Measurements from ENCODE around the gene PDE8B.

The PDE8B gene

GRCh38 chr5:77425420-77425819 lies 214.9 kb downstream of the PDE8B start:
- TF ChIP-seq EZH2 (IDR thresholded peaks at IDR 0.05; ENCODE audit: borderline replicate concordance, low read depth, low read length, severe bottlenecking) (no peak), CTCF (IDR thresholded peaks at IDR 0.05; ENCODE audit: borderline replicate concordance, extremely low read depth, low read length, poor library complexity, severe bottlenecking) (no peak)
- Histone ChIP-seq H3K9me3 (ENCODE audit: insufficient read depth, low read length, severe bottlenecking) (no peaks in the 10 kb centered on the region), H3K9ac (ENCODE audit: low read depth, low read length) (no peak overlapping the region), H3K79me2 (ENCODE audit: insufficient read depth, low read length) (no peaks in the 10 kb centered on the region), H3K4me2 (ENCODE audit: insufficient read depth, low read length) (no peak overlapping the region), H3K27ac (ENCODE audit: low read length) (no peak overlapping the region), H3K36me3 (ENCODE audit: insufficient read depth, low read length) (peaks cover 9% of the 10 kb centered on the region; the same call in 1 of the 2 replicates), H3K4me1 (ENCODE audit: insufficient read depth, low read length) (no peaks in the 10 kb centered on the region), H4K20me1 (ENCODE audit: insufficient read depth, low read length) (no peaks in the 10 kb centered on the region), H2AFZ (ENCODE audit: low read depth, low read length) (no peak overlapping the region), H3K27me3 (ENCODE audit: insufficient read depth, low read length, poor library complexity) (no peaks in the 10 kb centered on the region), H3K4me3 (ENCODE audit: low read depth in 1 of 2, low read length in 2 of 2) (no peak overlapping the region)
- ATAC-seq (ENCODE audit: insufficient read depth, low read depth) = no peak
- no peak for DNase-seq

- H3K4me2 ChIP-seq (ENCODE audit: insufficient read depth, low read length) = no peak overlapping the region
- no peak for DNase-seq
Measured at GRCh38 chr5:77425998-77426659, 215.6 kb downstream of the PDE8B start.

GRCh38 chr5:77426670-77427069 lies 216.2 kb downstream of the PDE8B start:
- H4K20me1 ChIP-seq (ENCODE audit: insufficient read depth, low read length) = no peaks in the 10 kb centered on the region
- no peak for ATAC-seq (ENCODE audit: insufficient read depth, low read depth)
- H3K4me1 ChIP-seq (ENCODE audit: insufficient read depth, low read length) = no peaks in the 10 kb centered on the region
- H2AFZ ChIP-seq (ENCODE audit: low read depth, low read length) = no peak overlapping the region
- no peak for DNase-seq
- H3K27ac ChIP-seq (ENCODE audit: low read length) = no peak overlapping the region
- no peak overlapping the region for H3K9ac ChIP-seq (ENCODE audit: low read depth, low read length)
- H3K4me3 ChIP-seq (ENCODE audit: low read depth in 1 of 2, low read length in 2 of 2) = no peak overlapping the region
- H3K79me2 ChIP-seq (ENCODE audit: insufficient read depth, low read length) = no peaks in the 10 kb centered on the region
- H3K9me3 ChIP-seq (ENCODE audit: insufficient read depth, low read length, severe bottlenecking) = no peaks in the 10 kb centered on the region
- H3K27me3 ChIP-seq (ENCODE audit: insufficient read depth, low read length, poor library complexity) = no peaks in the 10 kb centered on the region
- TF ChIP-seq CTCF (IDR thresholded peaks at IDR 0.05; ENCODE audit: borderline replicate concordance, extremely low read depth, low read length, poor library complexity, severe bottlenecking) (no peak), EZH2 (IDR thresholded peaks at IDR 0.05; ENCODE audit: borderline replicate concordance, low read depth, low read length, severe bottlenecking) (no peak)
- H3K36me3 ChIP-seq (ENCODE audit: insufficient read depth, low read length) = peaks cover 17% of the 10 kb centered on the region
- no peak overlapping the region for H3K4me2 ChIP-seq (ENCODE audit: insufficient read depth, low read length)

More at GRCh38 chr5:77425998-77426659, 215.6 kb downstream of the PDE8B start:
- no peaks in the 10 kb centered on the region for H3K9me3 ChIP-seq (ENCODE audit: insufficient read depth, low read length, severe bottlenecking)
- no peak overlapping the region for H2AFZ ChIP-seq (ENCODE audit: low read depth, low read length)
- no peaks in the 10 kb centered on the region for H3K27me3 ChIP-seq (ENCODE audit: insufficient read depth, low read length, poor library complexity)
- H3K36me3 ChIP-seq (ENCODE audit: insufficient read depth, low read length) = peaks cover 14% of the 10 kb centered on the region; the same call in 1 of the 2 replicates
- H3K4me3 ChIP-seq (ENCODE audit: low read depth in 1 of 2, low read length in 2 of 2) = no peak overlapping the region
- no peak for ATAC-seq (ENCODE audit: insufficient read depth, low read depth)
- no peak for TF ChIP-seq EZH2 (IDR thresholded peaks at IDR 0.05; ENCODE audit: borderline replicate concordance, low read depth, low read length, severe bottlenecking)
- no peak for TF ChIP-seq CTCF (IDR thresholded peaks at IDR 0.05; ENCODE audit: borderline replicate concordance, extremely low read depth, low read length, poor library complexity, severe bottlenecking)
- H3K79me2 ChIP-seq (ENCODE audit: insufficient read depth, low read length) = no peaks in the 10 kb centered on the region
- no peak overlapping the region for H3K27ac ChIP-seq (ENCODE audit: low read length)
- no peaks in the 10 kb centered on the region for H3K4me1 ChIP-seq (ENCODE audit: insufficient read depth, low read length)
- H3K9ac ChIP-seq (ENCODE audit: low read depth, low read length) = no peak overlapping the region
- no peaks in the 10 kb centered on the region for H4K20me1 ChIP-seq (ENCODE audit: insufficient read depth, low read length)
